GM19351 (cell line): ENCODE results near the gene MAPKAP1.
"Not testable (repeated sequence)": the region's sequence is repeated elsewhere in the genome, so short reads cannot be mapped to it uniquely, and the experiment has no call there.

ENCODE experiments used
- ATAC-seq: cut with Tn5 transposase; IDR thresholded peaks from one replicate; pipeline ENCODE4 v1.9.1; 2021; ENCODE audit warnings: mild to moderate bottlenecking, moderate library complexity; ENCODE audit not compliant: unreplicated experiment

The MAPKAP1 gene

DNA sequence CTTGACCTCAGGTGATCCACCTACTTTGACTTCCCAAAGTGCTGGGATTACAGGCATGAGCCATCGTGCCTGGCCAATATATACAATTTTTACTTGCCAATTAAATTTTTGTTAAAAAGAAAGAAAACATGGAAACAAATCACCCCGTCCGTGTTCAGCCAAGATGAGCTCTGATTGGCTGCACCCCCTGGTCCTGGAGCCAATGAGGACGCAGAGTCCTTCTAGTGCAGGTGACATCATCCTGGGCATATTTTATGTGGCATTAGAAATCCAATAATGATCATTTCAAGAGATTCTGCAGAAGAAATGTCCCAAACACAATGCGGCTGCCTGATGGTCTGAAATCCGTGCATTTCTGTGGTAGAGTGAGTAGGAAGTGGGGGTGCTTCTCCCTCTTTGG, 285.8 kb downstream of the MAPKAP1 start:
- no peak for ATAC-seq

GRCh38 chr9:125418404-125418803, 288.6 kb downstream of the MAPKAP1 start:
- ATAC-seq: no peak

GRCh38 chr9:125416517-125416916, 290.5 kb downstream of the MAPKAP1 start:
- ATAC-seq: no peak

DNA sequence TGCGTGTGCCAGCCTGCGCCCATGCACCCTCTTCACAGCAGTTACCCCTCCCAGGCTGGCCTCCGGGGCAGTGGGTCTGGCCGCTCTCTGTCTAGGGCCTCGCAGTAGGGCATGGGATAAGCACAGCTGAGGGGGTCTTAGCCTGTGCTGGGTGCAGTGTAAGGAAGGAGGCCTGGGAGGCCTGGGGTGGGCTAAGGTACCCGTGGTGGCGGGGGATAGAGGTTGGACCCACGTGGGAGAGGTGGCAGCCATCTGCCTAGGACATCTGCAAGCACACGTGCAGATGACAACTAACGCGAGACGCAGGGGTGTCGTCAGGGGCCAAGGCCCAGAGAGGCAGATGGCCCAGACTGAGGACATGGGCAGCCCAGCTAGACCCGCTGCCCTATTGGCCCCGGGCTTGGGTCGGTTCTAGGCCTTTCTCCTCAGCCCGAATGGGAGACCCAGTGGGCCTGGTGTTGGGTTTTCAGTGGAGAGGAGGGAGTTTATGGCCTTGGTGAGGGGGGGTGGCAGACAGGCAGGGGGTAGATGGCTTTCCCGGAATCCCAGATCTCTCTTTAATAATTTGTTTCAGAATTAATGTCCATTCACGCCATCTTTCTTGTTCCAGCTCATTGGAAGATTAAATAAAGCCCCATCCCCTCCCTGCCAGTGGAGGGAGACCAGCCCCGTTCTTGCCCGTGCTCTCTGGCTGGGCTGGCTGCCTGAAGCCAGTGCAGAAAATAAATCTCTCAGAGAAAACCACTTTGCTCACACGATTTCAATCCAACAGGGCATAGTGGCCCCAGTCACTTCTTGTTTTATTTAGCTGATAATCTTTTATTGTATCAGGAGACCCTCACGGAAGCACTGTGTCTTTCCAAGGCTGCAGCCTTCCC, 291.2 kb downstream of the MAPKAP1 start:
- ATAC-seq: no peak

GRCh38 chr9:125413579-125413978, 293.4 kb downstream of the MAPKAP1 start:
- no peak for ATAC-seq

- ATAC-seq: no peak
Observed at GRCh38 chr9:125412166-125412565, 294.8 kb downstream of the MAPKAP1 start.

DNA sequence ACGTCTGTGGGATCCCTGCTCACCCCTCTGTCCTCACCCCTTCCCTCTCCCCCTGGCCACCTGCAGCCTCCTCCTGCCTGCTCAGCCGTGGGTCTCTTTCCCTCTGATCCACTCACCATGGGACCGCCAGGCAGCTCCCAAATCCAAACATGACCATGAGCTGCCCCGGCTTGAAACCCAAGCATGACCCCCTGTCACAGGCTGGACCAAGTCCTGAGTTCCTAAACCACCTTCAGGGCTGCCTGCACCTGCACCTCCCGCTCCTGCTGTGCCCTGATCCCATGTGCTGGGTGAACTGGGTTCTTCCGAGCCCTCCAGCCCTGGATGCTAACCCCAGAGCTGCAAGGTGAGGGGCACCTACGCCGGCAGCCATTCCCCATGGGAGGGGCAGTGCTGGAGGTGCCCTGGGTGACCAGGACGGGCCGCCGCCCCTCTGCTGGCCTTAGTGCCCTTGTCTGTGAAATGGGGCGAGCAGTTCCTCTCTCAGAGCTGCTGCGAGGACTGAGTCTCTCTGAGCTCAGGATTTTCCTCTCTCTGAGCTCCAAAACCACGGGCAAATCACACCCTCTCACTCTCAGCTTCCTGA, 295.7 kb downstream of the MAPKAP1 start:
- no peak for ATAC-seq

DNA sequence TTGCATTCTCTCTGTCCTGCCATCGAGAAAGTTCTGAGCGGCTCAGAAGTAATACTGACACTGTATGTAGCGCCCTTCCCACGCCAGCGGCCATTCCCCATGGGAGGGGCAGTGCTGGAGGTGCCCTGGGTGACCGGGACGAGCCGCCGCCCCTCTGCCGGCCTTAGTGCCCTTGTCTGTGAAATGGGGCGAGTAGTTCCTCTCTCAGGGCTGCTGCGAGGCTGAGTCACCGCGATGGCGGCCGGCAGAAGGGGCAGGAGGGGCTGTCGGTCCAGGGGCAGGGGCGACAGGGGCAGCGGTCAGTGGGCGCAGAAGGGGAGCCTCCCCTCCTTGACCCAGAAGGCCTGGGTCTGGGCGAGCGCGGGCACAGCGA, 296.5 kb downstream of the MAPKAP1 start:
- no peak for ATAC-seq

GRCh38 chr9:125409637-125410521, 297.1 kb downstream of the MAPKAP1 start:
- no peak for ATAC-seq

DNA sequence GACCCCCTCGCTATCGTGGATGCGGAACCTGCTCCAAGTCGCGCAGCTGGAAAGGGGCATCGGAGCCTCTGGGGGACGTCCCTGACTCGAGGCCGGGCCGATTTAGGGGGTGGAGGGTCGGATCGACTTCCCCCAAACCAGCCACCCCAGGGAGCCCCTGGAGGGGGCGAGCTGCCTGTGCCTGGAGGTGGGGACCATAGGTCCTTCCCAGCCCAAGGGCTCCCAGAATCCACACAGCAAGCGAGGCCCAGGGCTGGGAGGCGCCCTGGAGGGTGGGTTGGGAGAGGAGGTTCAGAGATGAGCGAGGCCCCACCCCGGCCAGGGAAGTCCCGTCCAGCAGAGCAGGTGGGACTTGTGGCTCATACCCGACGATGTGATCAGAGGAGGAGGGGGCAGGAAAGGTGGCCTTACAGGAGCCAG, 297.8 kb downstream of the MAPKAP1 start:
- no peak for ATAC-seq

DNA sequence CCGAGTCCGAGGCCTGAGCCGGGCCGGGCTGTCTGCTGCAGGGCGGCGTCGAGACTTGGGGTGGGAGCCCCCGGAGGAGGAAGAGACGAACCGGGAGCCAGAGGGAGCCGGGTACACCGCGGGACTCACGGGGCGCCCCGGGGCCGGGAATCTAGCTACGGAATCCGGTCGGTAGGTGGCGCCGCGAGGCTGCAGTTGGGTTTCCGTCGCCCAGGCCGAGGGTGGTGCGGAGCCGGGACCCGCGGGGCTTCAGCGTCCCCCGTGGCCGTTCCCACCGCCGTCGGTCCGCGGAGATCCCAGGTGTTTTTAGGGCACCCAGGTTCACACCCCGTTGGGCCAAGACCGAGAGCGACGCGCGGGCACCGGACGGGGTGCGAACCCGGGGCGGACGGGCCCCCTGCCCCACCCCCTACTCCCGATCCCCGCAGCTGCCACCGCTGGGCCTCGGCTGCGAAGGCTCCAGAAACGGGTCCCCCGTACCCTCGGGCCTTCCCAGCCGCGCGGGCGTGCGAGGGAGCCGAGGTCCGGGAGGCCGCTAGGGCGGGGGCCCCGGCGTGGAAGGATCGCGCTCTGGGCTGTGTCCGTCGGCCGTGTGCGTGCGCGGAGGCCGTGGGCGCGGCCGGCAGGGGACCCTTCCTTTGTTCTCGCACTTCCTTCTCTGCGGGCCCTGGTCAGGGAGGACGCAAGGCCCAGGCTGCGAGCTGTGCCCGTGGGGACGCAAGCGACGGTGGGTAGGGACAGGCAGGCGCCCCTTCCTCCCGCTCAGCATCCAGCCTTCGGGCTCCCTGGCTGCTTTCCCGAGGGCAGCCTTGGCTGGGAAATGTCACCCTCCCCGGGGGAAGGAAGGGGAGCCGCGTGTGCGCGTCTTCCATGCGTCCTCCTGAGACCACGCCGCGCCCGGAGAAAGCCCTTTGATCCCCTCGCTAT, 298.8 kb downstream of the MAPKAP1 start:
- ATAC-seq: peak; percentile 75

GRCh38 chr9:125407432-125407973, 299.5 kb downstream of the MAPKAP1 start:
- ATAC-seq: peak; percentile 19

DNA sequence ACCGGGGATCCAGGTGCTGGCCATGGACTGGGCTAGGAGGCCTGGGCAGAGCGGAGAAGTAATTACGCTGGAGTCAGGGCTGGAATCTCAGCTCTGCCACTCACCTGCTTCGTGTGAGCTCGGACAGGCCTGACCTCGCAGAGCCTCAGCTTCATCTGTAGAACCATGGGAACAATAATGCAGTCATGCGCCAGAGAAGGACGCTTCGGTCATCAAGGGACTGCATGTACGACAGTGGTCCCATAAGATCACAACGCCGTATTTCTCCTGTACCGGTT, 300.3 kb downstream of the MAPKAP1 start:
- ATAC-seq: no peak

DNA sequence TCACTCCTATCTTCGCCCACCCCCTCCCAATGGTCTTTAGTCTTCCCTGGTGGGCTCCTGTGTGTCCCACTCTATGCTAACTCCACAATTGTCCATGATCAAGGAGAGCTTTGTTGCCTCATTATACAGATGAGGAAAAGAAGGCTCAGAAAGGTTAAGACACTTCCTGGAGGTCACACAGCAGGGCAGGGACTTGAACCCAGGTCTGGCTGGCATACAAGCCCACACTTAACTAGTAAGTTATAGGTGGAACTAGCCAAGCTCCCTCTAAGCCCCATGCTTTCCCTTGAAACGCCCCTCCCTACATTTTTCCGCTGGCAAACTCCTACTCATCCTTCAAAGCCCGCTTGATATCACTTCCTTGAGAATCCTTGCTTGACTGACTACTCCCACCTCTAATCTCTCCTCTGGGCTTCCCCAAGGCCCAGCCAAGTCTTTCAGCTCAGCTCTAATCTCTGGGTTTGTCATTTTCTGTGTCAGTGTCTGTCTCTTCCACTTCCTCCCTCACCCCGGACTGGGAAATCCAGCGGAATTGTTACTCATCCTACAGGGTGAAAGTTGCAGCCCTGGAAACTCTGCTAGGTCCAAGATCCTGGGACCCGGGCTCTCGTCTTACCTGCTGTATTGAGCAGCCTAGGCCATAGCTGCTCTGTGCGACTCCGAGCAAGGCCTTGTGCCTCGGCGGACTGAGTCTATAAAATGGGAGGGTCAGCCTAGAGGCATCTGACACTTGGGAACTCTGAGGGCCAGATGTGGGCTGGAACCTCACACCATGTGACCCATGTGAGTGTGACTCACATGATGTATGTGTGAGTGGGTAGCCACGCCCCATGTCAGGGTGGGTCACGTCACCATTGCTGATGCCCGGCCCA, 300.8 kb downstream of the MAPKAP1 start:
- ATAC-seq: no peak

DNA sequence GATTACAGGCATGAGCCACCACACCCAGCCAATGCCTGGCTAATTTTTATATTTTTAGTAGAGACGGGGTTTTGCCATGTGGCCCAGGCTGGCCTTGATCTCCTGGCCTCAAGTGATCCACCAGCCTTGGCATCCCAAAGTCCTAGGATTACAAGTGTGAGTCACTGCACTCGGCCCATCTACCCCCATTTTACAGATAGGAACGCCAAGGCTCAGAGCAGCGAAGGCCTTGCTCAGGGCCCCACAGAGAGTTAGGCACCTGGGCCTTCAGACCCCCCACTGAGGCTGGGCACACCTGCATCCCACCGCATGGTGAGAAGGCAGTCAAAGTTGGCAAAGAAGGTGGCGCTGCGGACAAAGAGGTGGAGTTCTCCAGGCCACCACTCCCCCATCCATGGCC, 302.3 kb downstream of the MAPKAP1 start:
- no peak for ATAC-seq

- ATAC-seq: no peak
Observed at GRCh38 chr9:125400725-125401716, 306.0 kb downstream of the MAPKAP1 start.

- not testable (repeated sequence) for ATAC-seq
Observed at GRCh38 chr9:125400232-125400631, 306.8 kb downstream of the MAPKAP1 start.

DNA sequence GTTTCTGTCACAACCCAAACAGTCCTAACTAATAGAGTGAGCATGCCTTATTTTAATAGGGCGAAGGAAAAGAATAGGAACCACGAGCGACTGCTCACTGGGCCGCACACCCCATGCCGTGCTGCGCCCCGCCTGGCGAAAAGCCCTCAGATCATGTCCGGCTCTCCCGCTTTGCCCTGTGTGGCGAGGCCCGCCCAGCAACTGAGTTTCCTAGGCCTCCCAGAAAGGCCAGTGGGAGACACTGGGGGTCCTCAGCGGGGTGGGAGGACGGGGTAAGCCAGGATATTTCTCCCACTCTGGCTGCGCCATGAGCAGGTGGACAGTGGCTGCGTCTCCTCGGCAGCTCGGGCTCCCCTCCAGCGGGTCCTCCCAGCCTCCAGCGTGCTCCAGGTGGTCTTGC, 307.3 kb downstream of the MAPKAP1 start:
- ATAC-seq: no peak
